GM12878 (cell line): ENCODE results near the gene ZNF431. TPM values are rescaled to one million over a fixed set of nuclear protein-coding genes. Genes with fewer than 3 reads are reported as not detected.

ENCODE experiments used
- ATAC-seq: fragments of 200-7000 bp; cut with Tn5 transposase; 3 replicates; pipeline ENCODE4 v1.9.1; 2020; ENCODE audit warnings: mild to moderate bottlenecking, moderate library complexity
- BruUV-seq: library from RNA; stranded (reverse); fragments of 400-500 nt; replicated peaks from 2 replicates; lab custom pipeline; 2021; lab: Mats Ljungman, UMichigan
- CTCF ChIA-PET: fragments of 300-600 bp; sonication (Branson Sonifier 250); formaldehyde crosslinking; extraction: SDS; loops from one replicate; lab custom pipeline; 2021; ENCODE audit warnings: inconsistent platforms; lab: Yijun Ruan, JAX
- POLR2A ChIA-PET: fragments of 350-600 bp; formaldehyde crosslinking; extraction: SDS; loops from one replicate; lab custom pipeline; 2021; ENCODE audit warnings: inconsistent platforms; lab: Charles Lee
- RAD21 ChIA-PET: fragments of 300-600 bp; sonication (Branson Sonifier 250); formaldehyde crosslinking; loops from one replicate; lab custom pipeline; 2023; ENCODE audit warnings: antibody characterized with exemption; ENCODE audit not compliant: unreplicated experiment; lab: Charles Lee
- SMC1A ChIA-PET: fragments of 300-600 bp; sonication (Branson Sonifier 250); formaldehyde crosslinking; loops from one replicate; lab custom pipeline; 2023; ENCODE audit not compliant: unreplicated experiment, uncharacterized antibody; lab: Charles Lee
- DNase-seq: peaks from one replicate; pipeline ENCODE4 v3.0.0-alpha.2; 2011; ENCODE audit warnings: low read depth, low spot score
- FAIRE-seq: peaks from 3 replicates; lab custom pipeline; 2011; peaks lifted over from hg19 to GRCh38; lab: Jason Lieb, UNC
- H2AFZ ChIP-seq: 2 replicates; pipeline ENCODE4 v1.6.0; 2011; ENCODE audit warnings: low read depth, low read length, control low read depth; ENCODE audit not compliant: control insufficient read depth
- H3K27ac ChIP-seq: 2 replicates; pipeline ENCODE4 v1.5.1; 2011; ENCODE audit warnings: control low read depth; ENCODE audit not compliant: control insufficient read depth, insufficient read depth
- H3K27me3 ChIP-seq, 2 experiments: replicated peaks in 1 of 2; 2 replicates each; pipeline versions ENCODE4 v1.6.0 to v1.6.1; 2011; ENCODE audit warnings: low read length in 1 of 2; ENCODE audit not compliant: control insufficient read depth in 2 of 2, insufficient read depth in 2 of 2
- H3K36me3 ChIP-seq, 2 experiments: 2 replicates each; pipeline ENCODE4 v1.5.1; 2011; ENCODE audit warnings: low read length in 1 of 2; ENCODE audit not compliant: control insufficient read depth in 2 of 2, insufficient read depth in 2 of 2
- H3K4me1 ChIP-seq: 2 replicates; pipeline ENCODE4 v1.6.1; 2011; ENCODE audit warnings: mild to moderate bottlenecking, low read length, moderate library complexity, mixed read lengths; ENCODE audit not compliant: control insufficient read depth, insufficient read depth
- H3K4me2 ChIP-seq: 2 replicates; pipeline ENCODE4 v1.6.0; 2011; ENCODE audit warnings: control low read depth; ENCODE audit not compliant: control insufficient read depth, insufficient read depth
- H3K4me3 ChIP-seq: fragments of 200-600 bp; sonication (generic); 2 replicates; pipeline ENCODE4 v1.5.1; 2016
- H3K79me2 ChIP-seq: 2 replicates; pipeline ENCODE4 v1.6.0; 2011; ENCODE audit warnings: low read length; ENCODE audit not compliant: control insufficient read depth, insufficient read depth
- H3K9ac ChIP-seq: 2 replicates; pipeline ENCODE4 v1.8.0; 2011; ENCODE audit warnings: low read length, control low read depth, mixed read lengths; ENCODE audit not compliant: control insufficient read depth, insufficient read depth
- H3K9me3 ChIP-seq: replicated peaks from 3 replicates; pipeline ENCODE4 v1.5.1; 2011; ENCODE audit warnings: mild to moderate bottlenecking, low read length; ENCODE audit not compliant: control insufficient read depth, insufficient read depth
- H4K20me1 ChIP-seq: 2 replicates; pipeline ENCODE4 v1.6.0; 2011; ENCODE audit not compliant: control insufficient read depth, insufficient read depth
- ATF7 ChIP-seq: fragments of 450-650 bp; IDR thresholded peaks from 2 replicates; pipeline ENCODE4 v1.6.1; 2016; ENCODE audit warnings: low read depth, mild to moderate bottlenecking
- BRCA1 ChIP-seq: IDR thresholded peaks from 2 replicates; pipeline ENCODE4 v1.6.1; 2011; ENCODE audit warnings: low read depth, low read length, improper control_type of control experiment
- CREM ChIP-seq: IDR thresholded peaks from 2 replicates; pipeline ENCODE4 v1.6.1; 2014; ENCODE audit warnings: antibody characterized with exemption, low read depth
- EGR1 ChIP-seq, 2 experiments: IDR thresholded peaks; 1 replicate in 1 of 2; 2 replicates in 1 of 2; pipeline ENCODE4 v1.6.1; 2011 to 2012; ENCODE audit warnings: low read depth in 2 of 2, low read length in 2 of 2, borderline replicate concordance in 1 of 2, mild to moderate bottlenecking in 1 of 2, moderate library complexity in 1 of 2
- HCFC1 ChIP-seq: fragments of 150-350 bp; IDR thresholded peaks from 2 replicates; pipeline ENCODE4 v1.6.1; 2014; ENCODE audit warnings: low read length
- MYB ChIP-seq: fragments of 150-350 bp; IDR thresholded peaks from 2 replicates; pipeline ENCODE4 v1.6.1; 2014; ENCODE audit warnings: mild to moderate bottlenecking, low read depth, low read length, borderline replicate concordance
- RAD51 ChIP-seq: fragments of 450-650 bp; IDR thresholded peaks from 2 replicates; pipeline ENCODE4 v1.6.1; 2016; ENCODE audit warnings: moderate library complexity, mild to moderate bottlenecking, inconsistent platforms
- STAT3 ChIP-seq: IDR thresholded peaks from 2 replicates; pipeline ENCODE4 v1.6.1; 2011; ENCODE audit warnings: low read depth, low read length, improper control_type of control experiment
- TBL1XR1 ChIP-seq: IDR thresholded peaks from 2 replicates; pipeline ENCODE4 v1.6.1; 2012; ENCODE audit warnings: low read depth, low read length, improper control_type of control experiment
- ZNF217 ChIP-seq: fragments of 450-650 bp; IDR thresholded peaks from 2 replicates; pipeline ENCODE4 v1.6.1; 2017; ENCODE audit warnings: antibody characterized with exemption, mild to moderate bottlenecking
- ZNF622 ChIP-seq: fragments of 450-650 bp; IDR thresholded peaks from 2 replicates; pipeline ENCODE4 v1.6.1; 2017; ENCODE audit warnings: mild to moderate bottlenecking, inconsistent platforms
- WGBS: methylation state at CpG from one replicate; pipeline ENCODE4 v1.1.6; 2016; ENCODE audit warnings: low lambda C conversion rate; ENCODE audit not compliant: insufficient replicate concordance, insufficient coverage; ENCODE audit errors: missing lambda C conversion rate; 5-methylcytosine and 5-hydroxymethylcytosine counted together
- in situ Hi-C: fragments of 300-500 bp; cut with MboI; formaldehyde crosslinking; loops from 9 replicates; pipeline ENCODE4 v1.14.3; 2018; ENCODE audit warnings: mixed read lengths
- intact Hi-C: fragments of 100-400 bp; cut with micrococcal nuclease; formaldehyde crosslinking; loops from one replicate; pipeline ENCODE4 v1.14.2; 2022; ENCODE audit not compliant: unreplicated experiment
- polyA plus RNA-seq, 11 experiments: library from polyadenylated mRNA; depleted of rRNA in 4 of 11; unstranded in 6 of 11; stranded (reverse) in 5 of 11; fragments of >200 nt; fragmentation: Nextera tagmentation in 4 of 11; fragmentation: Illumina TruSeq in 1 of 11; extraction: Ambion mirVana in 4 of 11; extraction: Trizol in 1 of 11; gene quantifications; 1 replicate in 1 of 11; 2 replicates in 10 of 11; pipeline versions ENCODE4 v1.2.1 to v1.2.3, GENCODE V29; 2011 to 2016; ENCODE audit warnings: inconsistent platforms in 2 of 11, missing spikeins in 2 of 11, low read depth in 1 of 11
- total RNA-seq, 4 experiments: library from RNA; depleted of rRNA in 3 of 4; stranded (reverse); fragments of >200 nt in 3 of 4; fragmentation: Illumina TruSeq in 1 of 4; extraction: Trizol in 1 of 4; gene quantifications; 2 replicates each; pipeline versions ENCODE4 v1.2.1 to v1.2.3, GENCODE V29; 2013 to 2021
- TF ChIP-seq, protein P1 (sequence below): fragments of 450-650 bp; IDR thresholded peaks from 2 replicates; pipeline ENCODE4 v1.6.1; 2018; ENCODE audit warnings: mild to moderate bottlenecking, low read depth, moderate library complexity; ENCODE audit not compliant: partially characterized antibody
- TF ChIP-seq, protein P2 (sequence below): fragments of 450-650 bp; IDR thresholded peaks from 2 replicates; pipeline ENCODE4 v1.6.1; 2018; ENCODE audit warnings: borderline replicate concordance, mild to moderate bottlenecking; ENCODE audit not compliant: partially characterized antibody

ZNF431 gene
- total and polyA plus RNA-seq, 10 of the 15 experiments (the other 5 are each of a cell fraction or from before 2014, with no cell fraction given) = 2.5 to 18.7 (median 10.0) TPM

DNA sequence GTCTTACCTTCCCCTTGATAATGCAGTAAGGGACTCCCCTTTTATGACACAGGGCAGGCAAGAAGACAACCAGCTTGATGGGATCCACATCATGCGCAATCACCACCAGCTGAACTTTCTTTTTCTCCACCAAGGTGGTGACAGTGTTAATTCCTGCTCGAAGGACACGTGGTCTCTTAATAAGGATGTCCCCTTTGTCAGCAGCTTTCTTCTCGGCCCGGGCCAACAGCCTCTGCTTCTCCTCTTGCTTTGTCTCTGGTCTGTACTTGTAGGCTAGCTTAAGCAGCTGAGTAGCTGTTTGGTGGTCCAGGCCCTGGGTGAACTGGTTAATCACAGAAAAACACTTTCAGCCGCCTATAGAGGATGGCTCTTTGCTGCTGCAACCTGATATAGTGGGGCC is 8.0 kb downstream of the ZNF431 start:
- TF ChIP-seq ZNF622 (no peak), STAT3 (no peak), MYB (no peak)
- ChIA-PET CTCF (interaction anchor here (1.7 kb wide), 1 partner anchor 14 kb away, joined by 3 read pairs; no protein-coding TSS in a partner anchor), POLR2A (no interaction called here), RAD21 (no interaction called here), SMC1A (interaction anchor here (1.0 kb wide), 1 partner anchor 8 kb away, joined by 4 read pairs; the partner anchor contains the start of gene ZNF431)
- no peak overlapping the region for H3K4me2 ChIP-seq
- no peak overlapping the region for H3K9ac ChIP-seq
- H3K27me3 ChIP-seq = no peaks in the 10 kb centered on the region
- no peaks in the 10 kb centered on the region for H3K79me2 ChIP-seq
- intact Hi-C loops (no loop called here), in situ Hi-C loops (loop anchor here (5.0 kb wide), 1 partner anchor 58 kb away; no protein-coding TSS in a partner anchor)
- no peak overlapping the region for H3K4me3 ChIP-seq
- H2AFZ ChIP-seq = no peak overlapping the region
- DNase-seq (no peak), FAIRE-seq (no peak), ATAC-seq (no peak)
- no peaks in the 10 kb centered on the region for H4K20me1 ChIP-seq
- H3K36me3 ChIP-seq = peaks cover 0 to 29% of the 10 kb centered on the region in 2 experiments; a peak in 2 of 4 replicates
- no peaks in the 10 kb centered on the region for H3K4me1 ChIP-seq
- no peak overlapping the region for H3K27ac ChIP-seq
- BruUV-seq = no TSS peak
- H3K9me3 ChIP-seq = peaks cover 10% of the 10 kb centered on the region; the same call in 2 of the 3 replicates
- 95% methylated on average over 6 of the region's 6 CpGs for WGBS

DNA sequence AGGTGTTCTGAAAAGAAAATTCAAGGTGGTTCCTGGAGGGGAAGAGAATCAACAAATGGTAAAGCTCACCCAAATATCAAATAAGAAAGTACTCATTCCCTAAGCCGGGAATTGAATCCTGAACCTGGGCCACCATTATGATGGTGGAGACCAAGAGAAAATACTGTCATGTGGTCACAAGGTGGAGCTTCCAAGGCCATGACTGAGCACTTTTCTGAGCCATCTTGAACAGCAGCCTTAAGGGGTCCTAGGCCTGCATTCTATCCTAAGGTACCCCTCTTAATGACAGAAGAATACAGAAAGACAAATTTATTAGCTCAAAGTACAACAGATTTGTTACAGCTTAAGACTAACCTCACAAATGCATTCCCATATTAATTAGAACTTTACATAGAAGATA is 9.6 kb downstream of the ZNF431 start:
- H3K9ac ChIP-seq = no peak overlapping the region
- no peaks in the 10 kb centered on the region for H3K27me3 ChIP-seq
- H4K20me1 ChIP-seq = no peaks in the 10 kb centered on the region
- 94% methylated on average over 1 of the region's 1 CpG for WGBS
- peaks cover 10% of the 10 kb centered on the region; the same call in 2 of the 3 replicates for H3K9me3 ChIP-seq
- no peak overlapping the region for H2AFZ ChIP-seq
- ChIA-PET POLR2A (no interaction called here), RAD21 (no interaction called here), CTCF (no interaction called here), SMC1A (no interaction called here)
- no peak overlapping the region for H3K4me3 ChIP-seq
- H3K27ac ChIP-seq = no peak overlapping the region
- H3K4me1 ChIP-seq = no peaks in the 10 kb centered on the region
- no TSS peak for BruUV-seq
- intact Hi-C loops = loop anchor here (1.0 kb wide), 1 partner anchor 62 kb away; no protein-coding TSS in a partner anchor
- peaks cover 0 to 24% of the 10 kb centered on the region in 2 experiments; a peak in 2 of 4 replicates for H3K36me3 ChIP-seq
- in situ Hi-C loops = loop anchor here (5.0 kb wide), 1 partner anchor 59 kb away; no protein-coding TSS in a partner anchor
- ATAC-seq (no peak), DNase-seq (no peak), FAIRE-seq (no peak)
- no peak overlapping the region for H3K4me2 ChIP-seq
- H3K79me2 ChIP-seq = no peaks in the 10 kb centered on the region
- TF ChIP-seq, protein P1, sequence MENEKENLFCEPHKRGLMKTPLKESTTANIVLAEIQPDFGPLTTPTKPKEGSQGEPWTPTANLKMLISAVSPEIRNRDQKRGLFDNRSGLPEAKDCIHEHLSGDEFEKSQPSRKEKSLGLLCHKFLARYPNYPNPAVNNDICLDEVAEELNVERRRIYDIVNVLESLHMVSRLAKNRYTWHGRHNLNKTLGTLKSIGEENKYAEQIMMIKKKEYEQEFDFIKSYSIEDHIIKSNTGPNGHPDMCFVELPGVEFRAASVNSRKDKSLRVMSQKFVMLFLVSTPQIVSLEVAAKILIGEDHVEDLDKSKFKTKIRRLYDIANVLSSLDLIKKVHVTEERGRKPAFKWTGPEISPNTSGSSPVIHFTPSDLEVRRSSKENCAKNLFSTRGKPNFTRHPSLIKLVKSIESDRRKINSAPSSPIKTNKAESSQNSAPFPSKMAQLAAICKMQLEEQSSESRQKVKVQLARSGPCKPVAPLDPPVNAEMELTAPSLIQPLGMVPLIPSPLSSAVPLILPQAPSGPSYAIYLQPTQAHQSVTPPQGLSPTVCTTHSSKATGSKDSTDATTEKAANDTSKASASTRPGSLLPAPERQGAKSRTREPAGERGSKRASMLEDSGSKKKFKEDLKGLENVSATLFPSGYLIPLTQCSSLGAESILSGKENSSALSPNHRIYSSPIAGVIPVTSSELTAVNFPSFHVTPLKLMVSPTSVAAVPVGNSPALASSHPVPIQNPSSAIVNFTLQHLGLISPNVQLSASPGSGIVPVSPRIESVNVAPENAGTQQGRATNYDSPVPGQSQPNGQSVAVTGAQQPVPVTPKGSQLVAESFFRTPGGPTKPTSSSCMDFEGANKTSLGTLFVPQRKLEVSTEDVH = no peak
- TF ChIP-seq, protein P2, sequence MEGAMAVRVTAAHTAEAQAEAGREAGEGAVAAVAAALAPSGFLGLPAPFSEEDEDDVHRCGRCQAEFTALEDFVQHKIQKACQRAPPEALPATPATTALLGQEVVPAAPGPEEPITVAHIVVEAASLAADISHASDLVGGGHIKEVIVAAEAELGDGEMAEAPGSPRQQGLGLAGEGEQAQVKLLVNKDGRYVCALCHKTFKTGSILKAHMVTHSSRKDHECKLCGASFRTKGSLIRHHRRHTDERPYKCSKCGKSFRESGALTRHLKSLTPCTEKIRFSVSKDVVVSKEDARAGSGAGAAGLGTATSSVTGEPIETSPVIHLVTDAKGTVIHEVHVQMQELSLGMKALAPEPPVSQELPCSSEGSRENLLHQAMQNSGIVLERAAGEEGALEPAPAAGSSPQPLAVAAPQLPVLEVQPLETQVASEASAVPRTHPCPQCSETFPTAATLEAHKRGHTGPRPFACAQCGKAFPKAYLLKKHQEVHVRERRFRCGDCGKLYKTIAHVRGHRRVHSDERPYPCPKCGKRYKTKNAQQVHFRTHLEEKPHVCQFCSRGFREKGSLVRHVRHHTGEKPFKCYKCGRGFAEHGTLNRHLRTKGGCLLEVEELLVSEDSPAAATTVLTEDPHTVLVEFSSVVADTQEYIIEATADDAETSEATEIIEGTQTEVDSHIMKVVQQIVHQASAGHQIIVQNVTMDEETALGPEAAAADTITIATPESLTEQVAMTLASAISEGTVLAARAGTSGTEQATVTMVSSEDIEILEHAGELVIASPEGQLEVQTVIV = no peak
- TF ChIP-seq HCFC1 (no peak), BRCA1 (no peak), CREM (no peak), RAD51 (no peak), ZNF217 (no peak), EGR1 (IDR thresholded peaks at IDR 0.05; ENCODE audit: borderline replicate concordance in 1 of 2, low read depth in 2 of 2, low read length in 2 of 2) (no peak), TBL1XR1 (no peak), ATF7 (no peak)
